ENCODE measurements around the gene SH2D4B. TPM values are rescaled to one million over a fixed set of nuclear protein-coding genes. Genes with fewer than 3 reads are reported as not detected.

The SH2D4B gene
- total RNA-seq, 2 donors from 2014 or later: not detected

- no peak for DNase-seq
These were observed 109.6 kb downstream of the SH2D4B start for GRCh38 chr10:80647173-80647833.

GRCh38 chr10:80648106-80648505 lies 110.4 kb downstream of the SH2D4B start:
- no peak for TF ChIP-seq CTCF (IDR thresholded peaks at IDR 0.05)
- H3K9me3 ChIP-seq: no peaks in the 10 kb centered on the region
- H3K9ac ChIP-seq (ENCODE audit: low read depth in 2 of 2, low read length in 2 of 2): no peak overlapping the region
- no peak for DNase-seq
- no peaks in the 10 kb centered on the region for H3K36me3 ChIP-seq
- no peaks in the 10 kb centered on the region for H3K27me3 ChIP-seq
- H3K27ac ChIP-seq: no peak overlapping the region
- intact Hi-C loops (cut with DNase I): no loop called here
- H3K4me1 ChIP-seq: no peaks in the 10 kb centered on the region
- no peak overlapping the region for H3K4me3 ChIP-seq

More at GRCh38 chr10:80647173-80647833, 109.6 kb downstream of the SH2D4B start:
- intact Hi-C loops (cut with DNase I): no loop called here
- no peaks in the 10 kb centered on the region for H3K9me3 ChIP-seq
- H3K27me3 ChIP-seq: no peaks in the 10 kb centered on the region
- no peak for TF ChIP-seq CTCF (IDR thresholded peaks at IDR 0.05)
- H3K27ac ChIP-seq: no peak overlapping the region
- H3K9ac ChIP-seq (ENCODE audit: low read depth in 2 of 2, low read length in 2 of 2): no peak overlapping the region
- no peak overlapping the region for H3K4me3 ChIP-seq
- no peaks in the 10 kb centered on the region for H3K36me3 ChIP-seq
- no peaks in the 10 kb centered on the region for H3K4me1 ChIP-seq

DNA sequence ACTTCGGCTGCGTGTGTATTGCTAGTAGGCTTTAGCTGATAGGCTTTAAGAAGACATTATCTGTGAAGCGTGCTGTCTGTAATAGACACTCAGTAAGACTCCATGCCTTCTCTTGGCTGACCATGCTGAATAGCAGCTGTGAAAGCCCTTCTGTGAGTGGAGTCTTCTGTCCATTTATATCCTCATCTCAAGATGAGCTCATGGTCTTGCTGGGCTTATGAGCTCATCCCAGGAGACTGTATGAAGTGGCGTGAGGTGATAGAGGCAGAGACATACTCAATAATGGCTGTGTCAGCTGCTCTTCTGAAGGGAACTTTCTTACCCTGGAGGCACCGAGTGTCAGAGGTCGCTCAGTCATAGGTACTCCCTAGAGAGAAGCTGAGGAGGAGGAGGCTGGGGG lies 111.5 kb downstream of the SH2D4B start:
- Histone ChIP-seq H3K4me3 (no peak overlapping the region), H3K4me1 (no peaks in the 10 kb centered on the region), H3K36me3 (no peaks in the 10 kb centered on the region), H3K9ac (ENCODE audit: low read depth in 2 of 2, low read length in 2 of 2) (no peak overlapping the region), H3K27me3 (no peaks in the 10 kb centered on the region), H3K27ac (no peak overlapping the region), H3K9me3 (no peaks in the 10 kb centered on the region)
- TF ChIP-seq CTCF (IDR thresholded peaks at IDR 0.05): no peak
- intact Hi-C loops (cut with DNase I): no loop called here
- DNase-seq: no peak

DNA sequence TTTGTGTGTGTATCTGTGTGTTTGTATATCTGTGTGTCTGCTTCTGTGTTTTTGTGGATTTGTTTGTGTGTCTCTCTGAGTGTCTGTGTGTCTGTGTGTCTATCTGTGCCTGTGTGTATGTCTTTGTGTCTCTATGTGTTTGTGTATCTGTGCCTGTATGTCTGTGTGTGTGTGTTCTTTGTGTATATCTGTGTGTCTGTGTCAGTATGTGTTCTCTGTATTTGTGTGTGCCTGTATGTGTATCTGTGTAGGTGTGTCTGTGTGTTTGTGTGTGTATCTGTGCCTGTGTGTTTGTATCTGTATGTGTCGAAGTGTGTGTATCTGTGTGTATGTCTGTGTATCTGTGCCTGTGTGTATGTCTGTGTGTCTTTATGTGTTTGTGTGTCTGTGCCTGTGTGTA lies 118.2 kb downstream of the SH2D4B start:
- H3K36me3 ChIP-seq: no peaks in the 10 kb centered on the region
- no peak overlapping the region for H3K27ac ChIP-seq
- H3K4me1 ChIP-seq: no peaks in the 10 kb centered on the region
- no peaks in the 10 kb centered on the region for H3K9me3 ChIP-seq
- intact Hi-C loops (cut with DNase I): no loop called here
- no peak for DNase-seq
- TF ChIP-seq CTCF (IDR thresholded peaks at IDR 0.05): no peak
- no peaks in the 10 kb centered on the region for H3K27me3 ChIP-seq
- H3K4me3 ChIP-seq: no peak overlapping the region
- H3K9ac ChIP-seq (ENCODE audit: low read depth in 2 of 2, low read length in 2 of 2): no peak overlapping the region

DNA sequence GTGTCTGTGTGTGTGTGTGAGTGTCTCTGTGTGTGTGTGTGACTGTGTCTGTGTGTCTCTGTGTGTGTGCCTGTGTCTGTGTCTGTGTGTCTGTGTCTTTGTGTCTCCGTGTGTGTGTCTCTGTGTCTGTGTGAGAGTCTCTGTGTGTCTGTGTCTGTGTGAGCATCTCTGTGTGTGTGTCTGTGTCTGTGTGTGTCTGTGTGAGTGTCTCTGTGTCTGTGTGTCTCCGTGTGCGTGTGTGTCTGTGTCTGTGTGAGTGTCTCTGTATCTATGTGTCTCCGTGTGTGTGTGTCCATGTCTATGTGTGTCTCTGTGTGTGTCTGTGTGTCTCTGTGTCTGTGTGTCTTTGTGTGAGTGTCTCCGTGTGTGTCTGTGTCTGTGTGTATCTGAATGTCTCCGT lies 120.4 kb downstream of the SH2D4B start:
- no peak for DNase-seq
- no peak for TF ChIP-seq CTCF (IDR thresholded peaks at IDR 0.05)
- no peak overlapping the region for H3K9ac ChIP-seq (ENCODE audit: low read depth in 2 of 2, low read length in 2 of 2)
- no peaks in the 10 kb centered on the region for H3K36me3 ChIP-seq
- no peaks in the 10 kb centered on the region for H3K27me3 ChIP-seq
- H3K9me3 ChIP-seq: no peaks in the 10 kb centered on the region
- no peak overlapping the region for H3K27ac ChIP-seq
- H3K4me3 ChIP-seq: no peak overlapping the region
- H3K4me1 ChIP-seq: no peaks in the 10 kb centered on the region
- intact Hi-C loops (cut with DNase I): no loop called here
